ENCODE results near the gene RASGRP3. TPM values are rescaled to one million over a fixed set of nuclear protein-coding genes. Genes with fewer than 3 reads are reported as not detected.

The RASGRP3 gene
- total RNA-seq, 1 experiment from 2014 or later, result 0.59 TPM

GRCh38 chr2:33433279-33434235 lies 42.9 kb upstream of the RASGRP3 start:
- Histone ChIP-seq H3K36me3 (ENCODE audit: control insufficient read depth in 1 of 2, insufficient read depth in 2 of 2, low read length in 2 of 2) (no peaks in the 10 kb centered on the region), H3K9me2 (ENCODE audit: insufficient read depth) (no peaks in the 10 kb centered on the region), H3K27ac (ENCODE audit: low read depth, low read length) (no peak overlapping the region), H3K4me3 (replicated peaks in 1 of 2; ENCODE audit: low read depth in 1 of 2, low read length in 2 of 2) (no peak overlapping the region), H2AFZ (ENCODE audit: low read depth, low read length, poor library complexity, severe bottlenecking) (no peak overlapping the region), H3K79me2 (ENCODE audit: insufficient read depth, low read length) (no peaks in the 10 kb centered on the region), H3K4me2 (ENCODE audit: low read length) (no peak overlapping the region), H3K9me3 (ENCODE audit: control insufficient read depth in 1 of 2, insufficient read depth in 1 of 2, low read depth in 1 of 2, low read length in 2 of 2) (no peaks in the 10 kb centered on the region), H3K9ac (ENCODE audit: low read length) (no peak overlapping the region), H3K4me1 (ENCODE audit: control insufficient read depth in 1 of 2, insufficient read depth in 2 of 2, low read length in 2 of 2) (no peaks in the 10 kb centered on the region), H4K20me1 (ENCODE audit: insufficient read depth) (no peaks in the 10 kb centered on the region), H3K27me3 (ENCODE audit: insufficient read depth, low read length) (no peaks in the 10 kb centered on the region)
- intact Hi-C loops (cut with micrococcal nuclease), result no loop called here
- DNase-seq (ENCODE audit: low read depth, low spot score) (no peak), ATAC-seq (no peak)
- ChIA-PET RAD21 (ENCODE audit: low non-redundant PET in 1 of 2, low total read pairs in 2 of 2, uncharacterized antibody in 2 of 2, unreplicated experiment in 2 of 2) (no interaction called here), POLR2A (no interaction called here), CTCF (interaction anchor here (1.0 to 2.6 kb wide), 4 partner anchors 8 to 150 kb away, joined by 3 to 8 read pairs (median 6); no protein-coding TSS in a partner anchor)
- no TSS peak for BruUV-seq (replicated peaks)
- TF ChIP-seq CTCF (IDR thresholded peaks at IDR 0.05 in 2 of 3, conservative IDR thresholded peaks at IDR 0.05 in 1 of 3; ENCODE audit: borderline replicate concordance in 1 of 3, insufficient read depth in 1 of 3, low read depth in 2 of 3, low read length in 2 of 3) (no peak), POLR2AphosphoS5 (IDR thresholded peaks at IDR 0.05; ENCODE audit: low read depth, low read length) (no peak), SIN3A (IDR thresholded peaks at IDR 0.05; ENCODE audit: low read depth) (no peak), YY1 (IDR thresholded peaks at IDR 0.05; ENCODE audit: extremely low read depth, insufficient replicate concordance, low read depth, low read length) (no peak), JUND (IDR thresholded peaks at IDR 0.05) (no peak), ZFX (IDR thresholded peaks at IDR 0.05) (no peak), ZNF274 (IDR thresholded peaks at IDR 0.05; ENCODE audit: low read depth, low read length) (no peak), POLR2A (IDR thresholded peaks at IDR 0.05; ENCODE audit: borderline replicate concordance, extremely low read depth, insufficient read depth, insufficient read length) (no peak), EGR1 (IDR thresholded peaks at IDR 0.05; ENCODE audit: low read depth) (no peak)

All from HCT116 (cell line).